Measurements from ENCODE around the gene ATAD3C. TPM values are rescaled to one million over a fixed set of nuclear protein-coding genes. Genes with fewer than 3 reads are reported as not detected.

The ATAD3C gene
- total and polyA plus RNA-seq, 2 of the 4 experiments (the other 2 are of a cell fraction) = not detected

DNA sequence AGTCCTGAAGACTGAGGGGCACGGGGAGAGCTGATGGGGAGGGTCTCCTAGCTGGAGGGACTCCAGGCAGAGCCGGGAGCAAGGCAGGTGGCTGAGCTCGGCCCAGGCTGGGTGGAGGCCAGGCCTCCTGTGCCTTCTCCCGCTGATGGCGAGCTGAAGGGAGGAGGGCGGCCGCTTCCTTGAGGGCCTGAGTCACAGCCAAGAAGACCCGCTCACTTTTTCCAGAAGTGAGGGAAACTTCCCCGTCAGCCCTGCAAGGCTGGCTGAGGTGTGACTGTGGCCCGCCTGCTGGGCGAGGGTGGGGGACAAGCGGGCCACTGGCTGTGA is 15.7 kb upstream of the ATAD3C start:
- Histone ChIP-seq H3K9me1 (ENCODE audit: insufficient read depth, low read length) (0 out of 2 replicates have a peak, but pooled peaks cover 7% of the 10 kb centered on the region), H4K91ac (ENCODE audit: insufficient read depth, low read depth, low read length) (no peak overlapping the region), H3K56ac (ENCODE audit: extremely low read depth, insufficient read depth, low read length) (no peak overlapping the region), H2BK15ac (ENCODE audit: low read depth, low read length) (no peak overlapping the region), H3K23ac (ENCODE audit: low read depth, low read length) (no peak overlapping the region), H3K14ac (replicated peaks; ENCODE audit: low read depth, low read length) (0 out of 2 replicates have a peak overlapping the region, but pooled peaks have one; percentile 11), H3K4me3 (ENCODE audit: insufficient read depth, low read depth, low read length) (no peak overlapping the region), H4K5ac (ENCODE audit: low read depth, low read length) (no peak overlapping the region), H2AK9ac (replicated peaks; ENCODE audit: low read depth, low read length, poor library complexity) (peak overlapping the region; percentile 65), H2AK5ac (ENCODE audit: low read depth, low read length) (0 out of 2 replicates have a peak overlapping the region, but pooled peaks have one; percentile 8), H2BK5ac (ENCODE audit: low read depth, low read length, poor library complexity, severe bottlenecking) (no peak overlapping the region), H3K18ac (ENCODE audit: low read depth, low read length) (no peak overlapping the region), H3K27me3 (ENCODE audit: control insufficient read depth, insufficient read depth, low read length) (no peaks in the 10 kb centered on the region; the same call in 1 of the 2 replicates), H3K4me1 (ENCODE audit: control insufficient read depth, insufficient read depth, low read length) (peaks cover 25% of the 10 kb centered on the region), H2BK120ac (ENCODE audit: low read depth, low read length) (no peak overlapping the region), H3K9me3 (ENCODE audit: control insufficient read depth, insufficient read depth, low read length) (no peaks in the 10 kb centered on the region), H3K9ac (ENCODE audit: low read depth, low read length) (no peak overlapping the region), H2AFZ (replicated peaks; ENCODE audit: low read length, poor library complexity) (peak overlapping the region; percentile 82), H3K27ac (ENCODE audit: insufficient read depth, low read length) (no peak overlapping the region; the same call in 1 of the 2 replicates), H3K4me2 (ENCODE audit: low read depth, low read length) (no peak overlapping the region), H3K79me1 (ENCODE audit: low read depth in 1 of 2, low read length in 2 of 2) (0 out of 4 replicates have a peak, but pooled peaks cover 0 to 3% of the 10 kb centered on the region in 2 experiments), H3K36me3 (ENCODE audit: control insufficient read depth, insufficient read depth, low read length) (no peaks in the 10 kb centered on the region), H3K4ac (ENCODE audit: low read depth, low read length) (no peak overlapping the region), H2BK20ac (ENCODE audit: low read depth, low read length) (no peak overlapping the region), H4K8ac (ENCODE audit: low read depth in 2 of 2, low read length in 2 of 2) (peak overlapping the region in 1 of 2 experiments; percentile 76; a peak in 1 of 4 replicates), H4K20me1 (ENCODE audit: insufficient read depth, low read length) (no peaks in the 10 kb centered on the region)
- ATAC-seq (ENCODE audit: low read depth) (no peak), DNase-seq (peak; percentile 39)
- no TSS peak for BruUV-seq (replicated peaks)
- CTCF ChIA-PET = interaction anchor here (0.6 kb wide), 1 partner anchor 133 kb away, joined by 5 read pairs; no protein-coding TSS in a partner anchor
- in situ Hi-C loops (cut with MboI; ENCODE audit: low sequenced_read_pairs) (no loop called here), intact Hi-C loops (cut with micrococcal nuclease) (no loop called here), dilution Hi-C loops (cut with HindIII; ENCODE audit: low sequenced_read_pairs, unreplicated experiment) (no loop called here)
- TF ChIP-seq MAZ (IDR thresholded peaks at IDR 0.05; ENCODE audit: borderline replicate concordance, low read depth, low read length) = no peak
- TF ChIP-seq RAD21 (IDR thresholded peaks at IDR 0.05; ENCODE audit: low read length) = no peak
- TF ChIP-seq SMC3 (IDR thresholded peaks at IDR 0.05; ENCODE audit: low read depth, low read length) = no peak
- no peak for TF ChIP-seq CHD1 (IDR thresholded peaks at IDR 0.05; ENCODE audit: low read depth, low read length)
- TF ChIP-seq RCOR1 (IDR thresholded peaks at IDR 0.05; ENCODE audit: insufficient replicate concordance, low read length) = no peak
- TF ChIP-seq MAFK (IDR thresholded peaks at IDR 0.05; ENCODE audit: low read depth, low read length) = no peak
- TF ChIP-seq POLR2A (IDR thresholded peaks at IDR 0.05; ENCODE audit: low read depth, low read length) = no peak
- TF ChIP-seq BHLHE40 (IDR thresholded peaks at IDR 0.05; ENCODE audit: low read depth, low read length) = no peak
- no peak for TF ChIP-seq CEBPB (IDR thresholded peaks at IDR 0.05; ENCODE audit: low read depth, low read length)
- TF ChIP-seq, protein P1, sequence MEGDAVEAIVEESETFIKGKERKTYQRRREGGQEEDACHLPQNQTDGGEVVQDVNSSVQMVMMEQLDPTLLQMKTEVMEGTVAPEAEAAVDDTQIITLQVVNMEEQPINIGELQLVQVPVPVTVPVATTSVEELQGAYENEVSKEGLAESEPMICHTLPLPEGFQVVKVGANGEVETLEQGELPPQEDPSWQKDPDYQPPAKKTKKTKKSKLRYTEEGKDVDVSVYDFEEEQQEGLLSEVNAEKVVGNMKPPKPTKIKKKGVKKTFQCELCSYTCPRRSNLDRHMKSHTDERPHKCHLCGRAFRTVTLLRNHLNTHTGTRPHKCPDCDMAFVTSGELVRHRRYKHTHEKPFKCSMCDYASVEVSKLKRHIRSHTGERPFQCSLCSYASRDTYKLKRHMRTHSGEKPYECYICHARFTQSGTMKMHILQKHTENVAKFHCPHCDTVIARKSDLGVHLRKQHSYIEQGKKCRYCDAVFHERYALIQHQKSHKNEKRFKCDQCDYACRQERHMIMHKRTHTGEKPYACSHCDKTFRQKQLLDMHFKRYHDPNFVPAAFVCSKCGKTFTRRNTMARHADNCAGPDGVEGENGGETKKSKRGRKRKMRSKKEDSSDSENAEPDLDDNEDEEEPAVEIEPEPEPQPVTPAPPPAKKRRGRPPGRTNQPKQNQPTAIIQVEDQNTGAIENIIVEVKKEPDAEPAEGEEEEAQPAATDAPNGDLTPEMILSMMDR (conservative IDR thresholded peaks at IDR 0.05; ENCODE audit: low read depth, low read length) = no peak
- TF ChIP-seq NFE2L2 (IDR thresholded peaks at IDR 0.05; ENCODE audit: low read depth, low read length) = no peak
- no peak for TF ChIP-seq MXI1 (IDR thresholded peaks at IDR 0.05; ENCODE audit: borderline replicate concordance, low read depth, low read length)
- no peak for TF ChIP-seq USF2 (IDR thresholded peaks at IDR 0.05; ENCODE audit: low read depth, low read length)
- TF ChIP-seq, protein P2, sequence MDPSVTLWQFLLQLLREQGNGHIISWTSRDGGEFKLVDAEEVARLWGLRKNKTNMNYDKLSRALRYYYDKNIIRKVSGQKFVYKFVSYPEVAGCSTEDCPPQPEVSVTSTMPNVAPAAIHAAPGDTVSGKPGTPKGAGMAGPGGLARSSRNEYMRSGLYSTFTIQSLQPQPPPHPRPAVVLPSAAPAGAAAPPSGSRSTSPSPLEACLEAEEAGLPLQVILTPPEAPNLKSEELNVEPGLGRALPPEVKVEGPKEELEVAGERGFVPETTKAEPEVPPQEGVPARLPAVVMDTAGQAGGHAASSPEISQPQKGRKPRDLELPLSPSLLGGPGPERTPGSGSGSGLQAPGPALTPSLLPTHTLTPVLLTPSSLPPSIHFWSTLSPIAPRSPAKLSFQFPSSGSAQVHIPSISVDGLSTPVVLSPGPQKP (IDR thresholded peaks at IDR 0.05; ENCODE audit: borderline replicate concordance, low read depth, low read length) = no peak
- no peak for TF ChIP-seq RFX5 (IDR thresholded peaks at IDR 0.05; ENCODE audit: low read depth, low read length)
- no peak for TF ChIP-seq FOS (IDR thresholded peaks at IDR 0.05; ENCODE audit: low read depth, low read length)
- POLR2A ChIA-PET (ENCODE audit: unreplicated experiment) = no interaction called here
- WGBS, 2 experiments (ENCODE audit: extremely low coverage in 2 of 2, insufficient read length in 1 of 2) = 16% methylated on average over 8 of the region's 12 CpGs; no CpG with 5 or more reads in 1 of the 2 experiments
